Body of pancreas (tissue), 4 donors: ENCODE data around the gene COL4A5. TPM values are rescaled to one million over a fixed set of nuclear protein-coding genes. Genes with fewer than 3 reads are reported as not detected.

ENCODE experiments used
- ATAC-seq: fragments of 150-250 bp; one replicate; pipeline ENCODE4 v1.9.1; 2016
- DNase-seq, 4 donors: peaks; one replicate each; pipeline ENCODE4 v3.0.0-alpha.2; 2019
- H3K27ac ChIP-seq, 4 donors: fragments of 200-600 bp; sonication (generic); 1 replicate in 3 of 4; 2 replicates in 1 of 4; pipeline versions ENCODE4 v1.5.1 to v1.6.1; 2016 to 2019; ENCODE audit warnings: mild to moderate bottlenecking in 1 of 4, mixed read lengths in 1 of 4, moderate library complexity in 1 of 4
- H3K27me3 ChIP-seq, 2 donors: fragments of 200-600 bp; sonication (generic); one replicate each; pipeline ENCODE4 v1.6.0; 2016; ENCODE audit warnings: mild to moderate bottlenecking in 1 of 2
- H3K36me3 ChIP-seq, 2 donors: fragments of 200-600 bp; sonication (generic); replicated peaks in 1 of 2; 2 replicates each; pipeline ENCODE4 v1.5.1; 2016; ENCODE audit warnings: low read depth in 2 of 2; ENCODE audit not compliant: insufficient read depth in 1 of 2
- H3K4me1 ChIP-seq: fragments of 200-600 bp; sonication (generic); one replicate; pipeline ENCODE4 v1.6.0; 2016
- H3K4me3 ChIP-seq, 2 donors: fragments of 200-600 bp; sonication (generic); 1 replicate in 1 of 2; 2 replicates in 1 of 2; pipeline ENCODE4 v1.5.1; 2016 to 2019
- H3K9me3 ChIP-seq, 3 donors: fragments of 200-600 bp; sonication (generic); 1 replicate in 2 of 3; 2 replicates in 1 of 3; pipeline ENCODE4 v1.5.1; 2016
- POLR2A ChIP-seq, 3 donors: fragments of 450-650 bp; IDR thresholded peaks; one replicate each; pipeline ENCODE4 v1.6.1; 2016; ENCODE audit warnings: antibody characterized with exemption in 3 of 3, mild to moderate bottlenecking in 2 of 3
- WGBS, 2 donors: methylation state at CpG; one replicate each; pipeline ENCODE4 v1.1.5; 2017; 5-methylcytosine and 5-hydroxymethylcytosine counted together
- intact Hi-C: fragments of 100-400 bp; cut with DNase I; formaldehyde crosslinking; loops from one replicate; pipeline ENCODE4 v1.15.1; 2023
- total RNA-seq, 2 donors: library from RNA; depleted of rRNA; stranded (reverse); fragments of >200 nt; gene quantifications; one replicate each; pipeline ENCODE4 v1.1.0, GENCODE V29; 2016
- TF ChIP-seq, protein P1 (sequence below), 7 experiments: fragments of 450-650 bp in 4 of 7; fragments of 200-600 bp in 3 of 7; sonication (generic) in 3 of 7; IDR thresholded peaks; one replicate each; pipeline ENCODE4 v1.5.1; 2016 to 2019; ENCODE audit warnings: antibody characterized with exemption in 7 of 7

Gene COL4A5
- total RNA-seq, 2 donors from 2014 or later = 2.3 to 32.0 TPM

DNA sequence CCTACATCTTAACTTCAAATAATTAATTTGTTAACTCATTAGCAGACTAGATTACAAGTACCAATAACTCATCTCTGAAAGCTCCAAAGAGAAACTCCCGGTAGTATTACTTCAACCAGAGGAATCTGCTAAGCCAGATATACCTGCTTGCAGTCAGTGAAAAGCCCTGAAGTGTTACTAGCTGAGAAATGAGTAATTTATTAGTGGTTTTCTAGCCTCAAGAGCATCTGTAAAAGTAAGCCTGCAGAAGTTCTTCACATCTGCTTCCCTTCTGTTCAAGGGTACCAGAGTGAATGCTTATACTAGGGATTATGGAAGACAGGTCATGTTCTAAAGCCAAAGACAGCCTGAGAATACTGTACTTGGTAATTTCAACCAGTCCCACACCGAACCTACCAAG, 262.0 kb downstream of the COL4A5 start:
- DNase-seq (no peak), ATAC-seq (no peak)
- no peak overlapping the region for H3K4me3 ChIP-seq
- H3K36me3 ChIP-seq = no peaks in the 10 kb centered on the region
- WGBS, 2 donors = 69 to 79% methylated on average over 2 of the region's 2 CpGs
- intact Hi-C loops = no loop called here
- H3K27me3 ChIP-seq = no peaks in the 10 kb centered on the region
- TF ChIP-seq, protein P1, sequence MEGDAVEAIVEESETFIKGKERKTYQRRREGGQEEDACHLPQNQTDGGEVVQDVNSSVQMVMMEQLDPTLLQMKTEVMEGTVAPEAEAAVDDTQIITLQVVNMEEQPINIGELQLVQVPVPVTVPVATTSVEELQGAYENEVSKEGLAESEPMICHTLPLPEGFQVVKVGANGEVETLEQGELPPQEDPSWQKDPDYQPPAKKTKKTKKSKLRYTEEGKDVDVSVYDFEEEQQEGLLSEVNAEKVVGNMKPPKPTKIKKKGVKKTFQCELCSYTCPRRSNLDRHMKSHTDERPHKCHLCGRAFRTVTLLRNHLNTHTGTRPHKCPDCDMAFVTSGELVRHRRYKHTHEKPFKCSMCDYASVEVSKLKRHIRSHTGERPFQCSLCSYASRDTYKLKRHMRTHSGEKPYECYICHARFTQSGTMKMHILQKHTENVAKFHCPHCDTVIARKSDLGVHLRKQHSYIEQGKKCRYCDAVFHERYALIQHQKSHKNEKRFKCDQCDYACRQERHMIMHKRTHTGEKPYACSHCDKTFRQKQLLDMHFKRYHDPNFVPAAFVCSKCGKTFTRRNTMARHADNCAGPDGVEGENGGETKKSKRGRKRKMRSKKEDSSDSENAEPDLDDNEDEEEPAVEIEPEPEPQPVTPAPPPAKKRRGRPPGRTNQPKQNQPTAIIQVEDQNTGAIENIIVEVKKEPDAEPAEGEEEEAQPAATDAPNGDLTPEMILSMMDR (IDR thresholded peaks at IDR 0.05) = no peak
- TF ChIP-seq POLR2A (IDR thresholded peaks at IDR 0.05) = no peak
- no peak overlapping the region for H3K27ac ChIP-seq
- no peaks in the 10 kb centered on the region for H3K9me3 ChIP-seq
- no peaks in the 10 kb centered on the region for H3K4me1 ChIP-seq

DNA sequence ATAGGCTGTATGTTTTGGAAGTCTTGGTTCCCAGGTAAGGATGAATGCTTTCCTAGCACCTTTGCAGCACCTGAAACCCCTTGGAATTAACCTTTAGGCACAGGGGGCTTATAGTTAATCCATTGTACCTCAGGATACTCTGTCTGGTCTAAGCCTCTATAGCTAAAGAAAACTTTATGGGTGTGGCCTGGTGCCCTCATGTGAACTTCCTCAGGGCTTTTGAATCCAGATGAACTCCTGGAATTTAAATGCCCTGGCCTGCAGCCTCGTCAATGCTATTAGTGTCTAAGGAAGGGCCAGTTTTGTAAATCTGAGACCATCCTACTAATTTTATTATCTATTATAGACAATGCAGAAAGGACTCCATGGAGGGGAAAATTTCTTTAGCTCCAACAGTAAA, 262.9 kb downstream of the COL4A5 start:
- Histone ChIP-seq H3K4me1 (no peaks in the 10 kb centered on the region), H3K27ac (no peak overlapping the region), H3K9me3 (no peaks in the 10 kb centered on the region), H3K36me3 (no peaks in the 10 kb centered on the region), H3K4me3 (no peak overlapping the region), H3K27me3 (no peaks in the 10 kb centered on the region)
- DNase-seq (no peak), ATAC-seq (no peak)
- intact Hi-C loops = no loop called here
- 14 to 73% methylated on average over 1 of the region's 1 CpG for WGBS, 2 donors
- TF ChIP-seq, protein P1 (IDR thresholded peaks at IDR 0.05) = no peak
- no peak for TF ChIP-seq POLR2A (IDR thresholded peaks at IDR 0.05)

DNA sequence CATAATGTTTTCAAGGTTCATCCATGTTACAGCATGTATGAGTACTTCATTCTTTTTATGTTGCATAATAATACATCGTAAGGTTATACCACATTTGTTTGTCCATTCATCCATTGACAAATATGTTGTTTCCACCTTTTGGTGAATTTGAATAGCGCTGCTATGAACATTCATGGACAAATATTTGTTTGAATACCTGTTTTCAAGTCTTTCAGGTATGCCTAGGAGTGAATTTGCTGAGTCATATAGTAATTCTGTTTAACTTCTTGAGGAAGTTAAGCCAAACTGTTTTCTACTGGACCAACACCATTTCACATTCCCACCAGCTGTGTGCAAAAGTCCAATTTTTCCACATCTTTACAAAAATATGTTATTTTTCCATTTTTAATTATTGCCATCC, 265.2 kb downstream of the COL4A5 start:
- ATAC-seq (no peak), DNase-seq (no peak)
- Histone ChIP-seq H3K9me3 (no peaks in the 10 kb centered on the region), H3K4me1 (no peaks in the 10 kb centered on the region), H3K27me3 (no peaks in the 10 kb centered on the region), H3K36me3 (no peaks in the 10 kb centered on the region), H3K4me3 (no peak overlapping the region), H3K27ac (no peak overlapping the region)
- no peak for TF ChIP-seq POLR2A (IDR thresholded peaks at IDR 0.05)
- TF ChIP-seq, protein P1 (IDR thresholded peaks at IDR 0.05) = no peak
- WGBS, 2 donors = 70 to 83% methylated on average over 2 of the region's 2 CpGs
- intact Hi-C loops = no loop called here

DNA sequence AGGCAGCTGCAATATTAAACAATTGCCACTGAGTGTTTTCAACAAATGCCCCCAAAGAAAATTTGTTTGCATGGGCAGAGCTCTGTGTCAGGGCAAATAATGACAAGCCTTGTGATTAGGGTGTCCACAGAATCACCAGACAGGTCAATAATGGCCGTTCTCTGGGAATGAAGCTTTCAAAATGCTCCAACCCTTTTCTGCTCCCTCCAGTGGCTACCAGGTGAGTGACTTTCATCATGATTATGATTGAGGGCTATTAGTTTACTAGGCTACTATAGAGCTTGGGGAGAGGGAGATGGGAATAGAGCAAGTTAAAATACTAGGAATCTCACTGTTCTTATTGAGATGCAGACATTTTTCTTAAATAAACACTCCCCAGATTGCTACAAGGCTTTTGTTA, 273.2 kb downstream of the COL4A5 start:
- H3K9me3 ChIP-seq = no peaks in the 10 kb centered on the region
- WGBS, 2 donors = 29% methylated on average over 1 of the region's 1 CpG; no CpG with 5 or more reads in 1 of the 2 donors

DNA sequence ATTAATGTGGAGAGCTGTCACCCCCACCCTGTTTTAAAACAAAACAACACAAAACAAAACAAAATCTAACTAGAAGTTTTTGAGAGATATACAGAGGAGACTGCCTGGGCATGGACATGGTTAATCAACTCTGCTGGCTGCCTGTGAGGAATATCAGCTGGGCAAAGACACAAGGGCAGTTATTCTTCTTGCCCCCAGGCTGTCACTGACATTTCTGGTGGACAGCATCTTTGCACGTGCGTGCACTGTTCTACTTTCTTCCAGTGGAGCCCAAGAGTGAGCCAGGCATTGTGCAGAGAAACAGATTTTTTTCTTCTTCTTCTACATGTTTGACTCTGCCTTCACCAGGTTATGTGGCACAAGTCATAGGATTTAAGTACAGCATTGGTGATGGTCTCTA, 282.9 kb downstream of the COL4A5 start:
- Histone ChIP-seq H3K4me3 (no peak overlapping the region), H3K9me3 (no peaks in the 10 kb centered on the region), H3K36me3 (no peaks in the 10 kb centered on the region), H3K27ac (no peak overlapping the region), H3K4me1 (no peaks in the 10 kb centered on the region), H3K27me3 (no peaks in the 10 kb centered on the region)
- WGBS, 2 donors = 68 to 76% methylated on average over 2 of the region's 2 CpGs
- intact Hi-C loops = no loop called here
- DNase-seq (no peak), ATAC-seq (no peak)
- TF ChIP-seq POLR2A (IDR thresholded peaks at IDR 0.05) = no peak
- TF ChIP-seq, protein P1 (IDR thresholded peaks at IDR 0.05) = no peak

More for the DNA sequence above, 273.2 kb downstream of the COL4A5 start:
- ATAC-seq (no peak), DNase-seq (no peak)
- intact Hi-C loops = no loop called here
- no peaks in the 10 kb centered on the region for H3K4me1 ChIP-seq
- no peaks in the 10 kb centered on the region for H3K27me3 ChIP-seq
- no peak overlapping the region for H3K27ac ChIP-seq
- no peaks in the 10 kb centered on the region for H3K36me3 ChIP-seq
- H3K4me3 ChIP-seq = no peak overlapping the region
- TF ChIP-seq POLR2A (IDR thresholded peaks at IDR 0.05) = no peak
- TF ChIP-seq, protein P1 (IDR thresholded peaks at IDR 0.05) = no peak
